ENCODE data around the gene CUL7.

GRCh38 chr6:43050981-43051380 is 2.7 kb downstream of the CUL7 start:
- TF ChIP-seq E2F6 (IDR thresholded peaks at IDR 0.05) (no peak), TAF1 (IDR thresholded peaks at IDR 0.05; ENCODE audit: low read depth, low read length) (no peak), POLR2AphosphoS5 (IDR thresholded peaks at IDR 0.05; ENCODE audit: low read depth, low read length) (no peak), EZH2 (IDR thresholded peaks at IDR 0.05; ENCODE audit: low read depth, low read length, severe bottlenecking) (no peak), POLR2A (IDR thresholded peaks at IDR 0.05; ENCODE audit: control extremely low read depth in 1 of 2, low read depth in 2 of 2, low read length in 2 of 2) (no peak), FOSL1 (IDR thresholded peaks at IDR 0.05; ENCODE audit: insufficient read depth, low read depth, low read length) (no peak), CHD2 (IDR thresholded peaks at IDR 0.05; ENCODE audit: low read length) (no peak), ATF2 (IDR thresholded peaks at IDR 0.05; ENCODE audit: low read length) (no peak), TEAD4 (IDR thresholded peaks at IDR 0.05; ENCODE audit: low read depth, low read length) (no peak)
- TF ChIP-seq, protein P1, sequence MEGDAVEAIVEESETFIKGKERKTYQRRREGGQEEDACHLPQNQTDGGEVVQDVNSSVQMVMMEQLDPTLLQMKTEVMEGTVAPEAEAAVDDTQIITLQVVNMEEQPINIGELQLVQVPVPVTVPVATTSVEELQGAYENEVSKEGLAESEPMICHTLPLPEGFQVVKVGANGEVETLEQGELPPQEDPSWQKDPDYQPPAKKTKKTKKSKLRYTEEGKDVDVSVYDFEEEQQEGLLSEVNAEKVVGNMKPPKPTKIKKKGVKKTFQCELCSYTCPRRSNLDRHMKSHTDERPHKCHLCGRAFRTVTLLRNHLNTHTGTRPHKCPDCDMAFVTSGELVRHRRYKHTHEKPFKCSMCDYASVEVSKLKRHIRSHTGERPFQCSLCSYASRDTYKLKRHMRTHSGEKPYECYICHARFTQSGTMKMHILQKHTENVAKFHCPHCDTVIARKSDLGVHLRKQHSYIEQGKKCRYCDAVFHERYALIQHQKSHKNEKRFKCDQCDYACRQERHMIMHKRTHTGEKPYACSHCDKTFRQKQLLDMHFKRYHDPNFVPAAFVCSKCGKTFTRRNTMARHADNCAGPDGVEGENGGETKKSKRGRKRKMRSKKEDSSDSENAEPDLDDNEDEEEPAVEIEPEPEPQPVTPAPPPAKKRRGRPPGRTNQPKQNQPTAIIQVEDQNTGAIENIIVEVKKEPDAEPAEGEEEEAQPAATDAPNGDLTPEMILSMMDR (IDR thresholded peaks at IDR 0.05; ENCODE audit: control extremely low read depth in 1 of 3, insufficient read depth in 1 of 3, low read depth in 1 of 3, low read length in 3 of 3), result no peak
